CD4-positive, alpha-beta memory T cell (primary cell): ENCODE data around the gene WDR27. TPM values are rescaled to one million over a fixed set of nuclear protein-coding genes. Genes with fewer than 3 reads are reported as not detected.

ENCODE experiments used
- CTCF ChIA-PET: fragments of 350-600 bp; sonication (Branson Sonifier 250); formaldehyde crosslinking; loops from one replicate; lab custom pipeline; 2021; ENCODE audit warnings: inconsistent platforms; ENCODE audit not compliant: partially characterized antibody; lab: Charles Lee
- POLR2A ChIA-PET: fragments of 350-600 bp; sonication (Branson Sonifier 250); formaldehyde crosslinking; loops from one replicate; lab custom pipeline; 2021; ENCODE audit not compliant: partially characterized antibody; lab: Charles Lee
- DNase-seq, 5 donors: peaks; one replicate each; pipeline versions ENCODE4 v3.0.0 to v3.0.0-alpha.2; 2020 to 2022; ENCODE audit warnings: mixed read lengths in 1 of 5
- H3K27ac ChIP-seq: one replicate; pipeline ENCODE4 v1.7.0; 2013; ENCODE audit warnings: low read depth, low read length
- H3K27me3 ChIP-seq: 2 replicates; pipeline ENCODE4 v1.7.0; 2013; ENCODE audit warnings: mild to moderate bottlenecking, low read length, moderate library complexity; ENCODE audit not compliant: insufficient read depth
- H3K36me3 ChIP-seq: 2 replicates; pipeline ENCODE4 v1.7.0; 2013; ENCODE audit warnings: mild to moderate bottlenecking, low read length, moderate library complexity; ENCODE audit not compliant: insufficient read depth
- H3K4me1 ChIP-seq: 2 replicates; pipeline ENCODE4 v1.7.0; 2013; ENCODE audit warnings: mild to moderate bottlenecking, low read length, moderate library complexity; ENCODE audit not compliant: insufficient read depth
- H3K4me3 ChIP-seq, 2 donors: one replicate each; pipeline ENCODE4 v1.7.0; 2013; ENCODE audit warnings: low read length in 2 of 2, mild to moderate bottlenecking in 1 of 2
- H3K9me3 ChIP-seq, 2 donors: one replicate each; pipeline ENCODE4 v1.7.0; 2013; ENCODE audit warnings: low read length in 2 of 2, control low read depth in 1 of 2; ENCODE audit not compliant: control insufficient read depth in 1 of 2
- H3K27ac Mint-ChIP-seq, 7 donors: one replicate each; pipeline ENCODE4 v1.8.0; 2020 to 2021; ENCODE audit warnings: mixed read lengths in 7 of 7, mild to moderate bottlenecking in 6 of 7, inconsistent platforms in 3 of 7, moderate library complexity in 3 of 7
- H3K27me3 Mint-ChIP-seq, 2 donors: one replicate each; pipeline ENCODE4 v1.8.0; 2020 to 2021; ENCODE audit warnings: mixed read lengths in 2 of 2
- H3K36me3 Mint-ChIP-seq, 2 donors: one replicate each; pipeline ENCODE4 v1.8.0; 2020 to 2021; ENCODE audit warnings: mixed read lengths in 2 of 2, inconsistent platforms in 1 of 2, mild to moderate bottlenecking in 1 of 2
- H3K4me1 Mint-ChIP-seq, 4 donors: one replicate each; pipeline ENCODE4 v1.8.0; 2020 to 2021; ENCODE audit warnings: mixed read lengths in 4 of 4, mild to moderate bottlenecking in 1 of 4
- H3K4me3 Mint-ChIP-seq, 8 donors: one replicate each; pipeline ENCODE4 v1.8.0; 2020 to 2021; ENCODE audit warnings: mixed read lengths in 8 of 8, mild to moderate bottlenecking in 7 of 8, moderate library complexity in 6 of 8, inconsistent platforms in 3 of 8
- H3K9me3 Mint-ChIP-seq, 8 donors: one replicate each; pipeline ENCODE4 v1.8.0; 2020 to 2021; ENCODE audit warnings: mixed read lengths in 8 of 8, mild to moderate bottlenecking in 5 of 8, inconsistent platforms in 3 of 8, moderate library complexity in 1 of 8
- intact Hi-C: fragments of 100-400 bp; cut with micrococcal nuclease; formaldehyde crosslinking; loops from one replicate; pipeline ENCODE4 v1.15.1; 2023
- polyA plus RNA-seq, 2 donors: library from polyadenylated mRNA; unstranded; fragments of 300-500 nt; fragmentation: Illumina TruSeq; gene quantifications; one replicate each; pipeline ENCODE4 v1.2.3, GENCODE V29; 2021
- total RNA-seq, 2 experiments: library from RNA; stranded (reverse); gene quantifications; one replicate each; pipeline ENCODE4 v1.2.3, GENCODE V29; 2021

Gene WDR27
- total and polyA plus RNA-seq, 4 experiments from 2014 or later: 5.9 to 82.8 (median 39.8) TPM

GRCh38 chr6:169490830-169491229 is 211.0 kb downstream of the WDR27 start:
- H3K27me3 Mint-ChIP-seq: peaks cover 0 to 2% of the 10 kb centered on the region in 2 donors
- H3K9me3 ChIP-seq: no peaks in the 10 kb centered on the region
- H3K27ac Mint-ChIP-seq: no peak overlapping the region
- ChIA-PET POLR2A (no interaction called here), CTCF (no interaction called here)
- H3K36me3 ChIP-seq: no peaks in the 10 kb centered on the region
- H3K9me3 Mint-ChIP-seq: no peaks in the 10 kb centered on the region
- no peak overlapping the region for H3K4me3 Mint-ChIP-seq
- no peaks in the 10 kb centered on the region for H3K36me3 Mint-ChIP-seq
- no peak overlapping the region for H3K4me3 ChIP-seq
- no peak for DNase-seq
- H3K4me1 Mint-ChIP-seq: no peaks in the 10 kb centered on the region
- H3K4me1 ChIP-seq: no peaks in the 10 kb centered on the region
- no peaks in the 10 kb centered on the region for H3K27me3 ChIP-seq
- intact Hi-C loops: no loop called here
- no peak overlapping the region for H3K27ac ChIP-seq

DNA sequence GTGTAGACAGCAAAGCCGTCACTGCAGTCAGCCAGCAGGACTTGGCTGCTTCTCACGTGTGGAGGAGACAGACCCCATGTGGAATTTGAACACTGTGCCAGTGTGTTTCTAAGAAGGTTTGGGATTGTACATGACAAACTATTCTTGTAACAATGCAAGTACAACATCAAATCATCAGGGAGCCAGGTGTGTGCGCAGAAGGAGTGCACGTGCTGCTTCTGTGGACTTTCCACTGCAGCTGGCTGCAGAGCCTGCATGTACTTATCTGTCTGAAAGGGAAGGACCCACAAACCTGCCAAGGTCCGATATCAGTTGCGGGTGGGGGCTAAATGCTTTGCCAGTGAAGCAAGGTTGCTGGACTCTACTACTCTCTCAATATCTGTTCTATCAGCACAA is 211.6 kb downstream of the WDR27 start:
- Histone ChIP-seq H3K36me3 (no peaks in the 10 kb centered on the region), H3K9me3 (no peaks in the 10 kb centered on the region), H3K27me3 (no peaks in the 10 kb centered on the region), H3K4me3 (no peak overlapping the region), H3K4me1 (no peaks in the 10 kb centered on the region), H3K27ac (no peak overlapping the region)
- H3K27me3 Mint-ChIP-seq: no peaks in the 10 kb centered on the region
- DNase-seq: no peak
- no peaks in the 10 kb centered on the region for H3K4me1 Mint-ChIP-seq
- H3K4me3 Mint-ChIP-seq: no peak overlapping the region
- CTCF ChIA-PET: no interaction called here
- peaks cover 0 to 2% (median 0%) of the 10 kb centered on the region in 8 donors for H3K9me3 Mint-ChIP-seq
- H3K36me3 Mint-ChIP-seq: no peaks in the 10 kb centered on the region
- intact Hi-C loops: no loop called here
- POLR2A ChIA-PET: no interaction called here
- H3K27ac Mint-ChIP-seq: no peak overlapping the region

DNA sequence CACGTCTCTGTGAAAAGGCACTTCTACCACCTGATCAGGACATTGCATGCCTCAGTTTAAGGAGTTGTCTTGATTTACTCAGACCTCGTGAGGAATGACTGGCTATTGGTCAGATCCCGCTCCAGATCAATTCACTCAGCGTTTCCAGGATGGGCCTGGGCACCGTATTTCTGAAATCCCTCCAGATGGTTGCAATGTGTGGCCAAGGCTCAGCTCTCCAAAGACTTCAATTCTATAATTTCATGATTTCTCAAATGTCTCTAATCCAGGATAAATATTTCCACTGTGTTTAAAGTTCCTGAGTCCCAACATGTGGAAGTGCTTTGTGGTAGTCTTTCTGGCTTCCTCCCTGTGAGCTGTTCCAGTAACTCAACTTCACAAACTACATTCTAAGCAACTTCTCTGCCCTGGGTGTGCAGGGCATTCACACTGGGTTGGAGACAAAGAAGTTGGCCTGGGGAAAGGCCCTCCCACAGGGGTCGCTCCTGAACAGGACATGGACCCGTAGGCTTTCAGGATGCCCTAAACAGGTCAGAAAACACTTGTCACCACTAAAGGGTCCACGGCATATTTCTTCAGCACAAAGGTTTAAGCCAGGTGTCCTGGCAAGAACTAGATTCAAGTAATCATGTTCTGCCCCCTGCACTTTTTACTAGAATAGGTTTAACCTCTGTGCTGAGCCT is 212.1 kb downstream of the WDR27 start:
- intact Hi-C loops: no loop called here
- CTCF ChIA-PET: no interaction called here
- POLR2A ChIA-PET: no interaction called here

DNA sequence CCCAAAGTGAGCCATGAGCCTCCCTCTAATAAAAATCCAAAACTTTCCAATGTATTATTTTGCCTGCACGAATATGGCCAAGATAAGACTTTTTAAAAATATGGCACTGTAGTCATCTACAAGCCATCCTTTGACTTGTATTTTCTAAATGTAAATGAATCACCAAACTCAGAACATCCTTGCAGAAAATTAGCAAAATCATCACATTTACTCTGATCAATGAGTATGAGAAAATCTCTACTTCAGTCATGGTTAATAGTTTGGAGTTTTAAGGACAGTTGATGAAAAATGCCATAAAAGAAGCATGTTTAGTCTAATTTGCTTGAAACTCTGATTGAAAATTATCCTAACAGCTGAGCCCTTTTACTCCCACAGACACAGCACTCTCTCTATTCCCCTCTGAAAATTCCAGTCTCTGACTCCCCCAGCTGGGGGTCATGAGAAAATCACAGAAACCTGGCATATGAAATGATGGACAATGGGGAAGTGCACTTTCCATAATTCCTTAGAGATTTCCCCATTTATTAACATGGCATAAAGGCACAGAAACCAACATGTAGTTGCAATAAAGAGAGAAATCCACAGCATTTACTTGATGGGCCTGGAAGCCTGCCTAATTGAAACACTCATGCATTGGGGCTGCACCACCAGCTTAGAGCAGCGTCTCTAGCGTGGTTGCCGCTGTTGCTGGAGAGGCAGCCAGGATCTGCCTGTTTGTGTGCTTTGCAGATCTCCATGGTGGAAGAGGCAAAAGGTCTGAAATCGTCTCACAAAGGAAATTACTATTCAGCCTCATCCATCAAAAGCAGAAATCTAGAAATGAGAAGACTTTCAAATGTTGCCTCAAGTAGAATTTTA is 214.0 kb downstream of the WDR27 start:
- Mint-ChIP-seq H3K4me3 (no peak overlapping the region), H3K27me3 (peaks cover 0 to 1% of the 10 kb centered on the region in 2 donors), H3K36me3 (peaks cover under 1 to 9% of the 10 kb centered on the region in 2 donors), H3K4me1 (no peaks in the 10 kb centered on the region), H3K27ac (no peak overlapping the region), H3K9me3 (peaks cover 4 to 21% (median 10%) of the 10 kb centered on the region in 8 donors)
- Histone ChIP-seq H3K27me3 (no peaks in the 10 kb centered on the region), H3K9me3 (no peaks in the 10 kb centered on the region), H3K27ac (no peak overlapping the region), H3K4me1 (no peaks in the 10 kb centered on the region), H3K4me3 (no peak overlapping the region), H3K36me3 (no peaks in the 10 kb centered on the region)
- CTCF ChIA-PET: no interaction called here
- intact Hi-C loops: no loop called here
- POLR2A ChIA-PET: no interaction called here
- DNase-seq: no peak

More for the DNA sequence above, 212.1 kb downstream of the WDR27 start:
- Mint-ChIP-seq H3K9me3 (peaks cover 0 to 5% (median 0%) of the 10 kb centered on the region in 8 donors), H3K4me3 (no peak overlapping the region), H3K4me1 (no peaks in the 10 kb centered on the region), H3K36me3 (no peaks in the 10 kb centered on the region), H3K27me3 (no peaks in the 10 kb centered on the region), H3K27ac (peak overlapping the region in 1 of 7 donors; percentile 4)
- Histone ChIP-seq H3K4me1 (no peaks in the 10 kb centered on the region), H3K9me3 (no peaks in the 10 kb centered on the region), H3K36me3 (no peaks in the 10 kb centered on the region), H3K27ac (no peak overlapping the region), H3K4me3 (no peak overlapping the region), H3K27me3 (no peaks in the 10 kb centered on the region)
- DNase-seq: no peak

DNA sequence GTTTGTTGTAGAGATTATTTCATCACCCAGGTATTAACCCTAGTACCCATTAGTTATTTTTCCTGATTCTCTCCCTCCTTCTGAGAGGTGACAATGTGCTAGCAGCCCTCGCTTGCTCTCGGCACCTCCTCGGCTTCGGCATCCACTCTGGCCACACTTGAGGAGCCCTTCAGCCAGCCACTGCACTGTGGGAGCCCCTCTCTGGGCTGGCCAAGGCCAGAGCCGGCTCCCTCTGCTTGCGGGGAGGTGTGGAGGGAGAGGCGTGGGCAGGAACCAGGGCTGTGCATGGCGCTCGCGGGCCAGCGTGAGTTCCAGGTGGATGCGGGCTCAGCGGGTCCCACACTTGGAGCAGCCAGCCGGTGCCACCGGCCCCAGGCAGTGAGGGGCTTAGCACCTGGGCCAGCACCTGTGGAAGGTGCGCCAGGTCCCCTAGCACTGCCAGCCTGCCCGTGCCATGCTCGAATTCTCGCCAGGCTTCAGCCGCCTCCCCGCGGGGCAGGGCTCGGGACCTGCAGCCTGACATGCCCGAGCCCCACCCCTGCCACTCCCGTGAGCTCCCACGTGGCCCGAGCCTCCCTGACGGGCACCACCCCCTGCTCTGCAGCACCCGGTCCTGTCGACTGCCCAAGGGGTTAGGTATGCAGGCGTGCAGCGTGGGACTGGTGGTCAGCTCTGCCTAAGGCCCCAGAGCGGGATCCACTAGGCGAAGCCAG is 221.9 kb downstream of the WDR27 start:
- no peak for DNase-seq
- ChIA-PET POLR2A (no interaction called here), CTCF (no interaction called here)
- Histone ChIP-seq H3K36me3 (no peaks in the 10 kb centered on the region), H3K4me1 (no peaks in the 10 kb centered on the region), H3K27ac (no peak overlapping the region), H3K27me3 (no peaks in the 10 kb centered on the region), H3K4me3 (no peak overlapping the region), H3K9me3 (no peaks in the 10 kb centered on the region)
- Mint-ChIP-seq H3K27me3 (peaks cover 0 to 1% of the 10 kb centered on the region in 2 donors), H3K9me3 (peaks cover 8 to 50% (median 42%) of the 10 kb centered on the region in 8 donors), H3K4me3 (no peak overlapping the region), H3K36me3 (peaks cover 11 to 22% of the 10 kb centered on the region in 2 donors), H3K27ac (no peak overlapping the region), H3K4me1 (no peaks in the 10 kb centered on the region)
- intact Hi-C loops: no loop called here

DNA sequence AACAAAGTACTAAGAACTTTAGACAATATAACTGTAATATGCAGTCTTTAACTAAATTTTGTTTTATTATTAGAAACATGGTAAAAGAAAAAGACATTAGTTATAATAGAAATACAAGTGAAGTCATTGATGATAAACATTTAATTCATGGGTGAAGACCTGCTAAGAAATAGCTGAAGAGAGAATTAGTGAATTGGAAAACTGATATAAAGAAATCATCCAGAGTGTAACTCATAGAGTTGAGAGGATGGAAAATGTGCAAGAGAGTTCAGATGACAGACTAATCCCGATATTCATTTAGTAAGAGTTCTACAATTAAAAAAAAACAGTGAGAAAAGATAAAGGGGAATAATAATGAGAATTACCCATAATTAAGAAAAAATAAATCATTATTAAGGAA is 227.5 kb downstream of the WDR27 start:
- Histone ChIP-seq H3K9me3 (no peaks in the 10 kb centered on the region), H3K4me1 (no peaks in the 10 kb centered on the region), H3K27me3 (no peaks in the 10 kb centered on the region), H3K27ac (no peak overlapping the region), H3K36me3 (no peaks in the 10 kb centered on the region), H3K4me3 (no peak overlapping the region)
- Mint-ChIP-seq H3K9me3 (peaks cover 2 to 54% (median 39%) of the 10 kb centered on the region in 8 donors), H3K27me3 (no peaks in the 10 kb centered on the region), H3K4me1 (no peaks in the 10 kb centered on the region), H3K36me3 (peaks cover 3 to 16% of the 10 kb centered on the region in 2 donors), H3K27ac (no peak overlapping the region), H3K4me3 (no peak overlapping the region)
- intact Hi-C loops: no loop called here
- DNase-seq: no peak
- ChIA-PET CTCF (no interaction called here), POLR2A (no interaction called here)

GRCh38 chr6:169473663-169474062 is 228.2 kb downstream of the WDR27 start:
- Mint-ChIP-seq H3K27ac (no peak overlapping the region), H3K27me3 (no peaks in the 10 kb centered on the region), H3K9me3 (peaks cover 5 to 58% (median 42%) of the 10 kb centered on the region in 8 donors), H3K4me3 (no peak overlapping the region), H3K4me1 (no peaks in the 10 kb centered on the region), H3K36me3 (peaks cover 7 to 22% of the 10 kb centered on the region in 2 donors)
- Histone ChIP-seq H3K27me3 (no peaks in the 10 kb centered on the region), H3K27ac (no peak overlapping the region), H3K4me1 (no peaks in the 10 kb centered on the region), H3K9me3 (no peaks in the 10 kb centered on the region), H3K36me3 (no peaks in the 10 kb centered on the region), H3K4me3 (no peak overlapping the region)
- ChIA-PET POLR2A (no interaction called here), CTCF (no interaction called here)
- DNase-seq: no peak
- intact Hi-C loops: no loop called here
